Measurements from ENCODE around the gene EPM2AIP1. TPM values are rescaled to one million over a fixed set of nuclear protein-coding genes. Genes with fewer than 3 reads are reported as not detected.

Gene EPM2AIP1
- polyA plus RNA-seq, 1 of the 3 experiments (the other 2 are of a cell fraction): 4.7 TPM

GRCh38 chr3:37014620-37015019 lies 21.7 kb upstream of the EPM2AIP1 start:
- Histone ChIP-seq H3K79me2 (ENCODE audit: insufficient read depth) (no peaks in the 10 kb centered on the region), H3K4me1 (ENCODE audit: control insufficient read depth in 1 of 2, insufficient read depth in 2 of 2, low read depth in 1 of 2, low read length in 1 of 2) (no peaks in the 10 kb centered on the region), H3K4me3 (ENCODE audit: low read depth in 2 of 2, low read length in 1 of 2) (no peak overlapping the region), H3K27ac (ENCODE audit: low read depth in 2 of 2, low read length in 1 of 2) (no peak overlapping the region), H3K4me2 (no peak overlapping the region), H3K36me3 (replicated peaks in 1 of 2; ENCODE audit: control insufficient read depth in 1 of 2, insufficient read depth in 2 of 2, low read length in 1 of 2) (peaks cover 53 to 62% of the 10 kb centered on the region in 2 experiments), H3K9me3 (no peaks in the 10 kb centered on the region), H4K20me1 (ENCODE audit: insufficient read depth) (no peaks in the 10 kb centered on the region), H2AFZ (ENCODE audit: low read depth) (no peak overlapping the region), H3F3A (replicated peaks; ENCODE audit: insufficient read depth) (peaks cover 4% of the 10 kb centered on the region), H3K9ac (no peak overlapping the region), H3K27me3 (ENCODE audit: insufficient read depth) (no peaks in the 10 kb centered on the region), H3K9me2 (no peaks in the 10 kb centered on the region)
- POLR2A ChIA-PET: no interaction called here
- TF ChIP-seq SIN3A (IDR thresholded peaks at IDR 0.05; ENCODE audit: borderline replicate concordance, low read depth, low read length): no peak
- TF ChIP-seq USF2 (IDR thresholded peaks at IDR 0.05; ENCODE audit: borderline replicate concordance, low read depth, low read length): no peak
- 93% methylated on average over 2 of the region's 2 CpGs for whole genome bisulfite sequencing (ENCODE audit: low lambda C conversion rate)
- no peak for DNase-seq
- CTCF ChIA-PET: interaction anchor here (1.8 kb wide), 1 partner anchor 56 kb away, joined by 4 read pairs; no protein-coding TSS in a partner anchor

- Histone ChIP-seq H3K9me3 (no peaks in the 10 kb centered on the region), H3K27ac (ENCODE audit: low read depth in 2 of 2, low read length in 1 of 2) (peak within 1 kb of the TSS; percentile 95 to 98), H3K79me2 (ENCODE audit: insufficient read depth) (peaks cover 81% of the 10 kb centered on the region), H3K9me2 (no peaks in the 10 kb centered on the region), H3K9ac (peak within 1 kb of the TSS; percentile 91), H3K4me3 (ENCODE audit: low read depth in 2 of 2, low read length in 1 of 2) (peak within 1 kb of the TSS; percentile 81 to 94), H3K4me1 (ENCODE audit: control insufficient read depth in 1 of 2, insufficient read depth in 2 of 2, low read depth in 1 of 2, low read length in 1 of 2) (peaks cover 28 to 29% of the 10 kb centered on the region in 2 experiments; a peak in 3 of 4 replicates), H3K4me2 (peak within 1 kb of the TSS; percentile 86), H3K27me3 (ENCODE audit: insufficient read depth) (no peaks in the 10 kb centered on the region), H4K20me1 (ENCODE audit: insufficient read depth) (peaks cover 21% of the 10 kb centered on the region), H3K36me3 (replicated peaks in 1 of 2; ENCODE audit: control insufficient read depth in 1 of 2, insufficient read depth in 2 of 2, low read length in 1 of 2) (peaks cover 48 to 59% of the 10 kb centered on the region in 2 experiments), H2AFZ (ENCODE audit: low read depth) (peak within 1 kb of the TSS; percentile 64), H3F3A (replicated peaks; ENCODE audit: insufficient read depth) (peaks cover 10% of the 10 kb centered on the region)
- 1% methylated on average over 47 of the region's 47 CpGs for WGBS (ENCODE audit: low lambda C conversion rate)
- ChIA-PET CTCF (interaction anchor here (0.7 to 4.1 kb wide), 9 partner anchors 13 to 266 kb away, joined by 3 to 37 read pairs (median 3); no protein-coding TSS in a partner anchor), POLR2A (interaction anchor here (1.1 to 1.8 kb wide), 2 partner anchors 13 to 24 kb away, joined by 3 to 12 read pairs; no protein-coding TSS in a partner anchor)
- DNase-seq: peak; percentile 84
- TF ChIP-seq PBX3 (IDR thresholded peaks at IDR 0.05): peak; percentile 99
- peak; percentile 67; the same call in 1 of the 2 replicates for TF ChIP-seq ELF1 (IDR thresholded peaks at IDR 0.05)
- TF ChIP-seq RAD21 (IDR thresholded peaks at IDR 0.05; ENCODE audit: low read length): 0 out of 2 replicates have a peak, but pooled peaks have one; percentile 7
- TF ChIP-seq TEAD4 (IDR thresholded peaks at IDR 0.05; ENCODE audit: borderline replicate concordance, insufficient read depth): no peak
- TF ChIP-seq REST (IDR thresholded peaks at IDR 0.05; ENCODE audit: low read depth, low read length): 0 out of 2 replicates have a peak, but pooled peaks have one; percentile 10
- TF ChIP-seq MAX (IDR thresholded peaks at IDR 0.05; ENCODE audit: low read depth): peak; percentile 87
- TF ChIP-seq IRF3 (IDR thresholded peaks at IDR 0.05; ENCODE audit: low read depth, low read length): peak; percentile 84
- TF ChIP-seq NRF1 (IDR thresholded peaks at IDR 0.05; ENCODE audit: low read depth, low read length): peak; percentile 56; the same call in 1 of the 2 replicates
- peak; percentile 69 for TF ChIP-seq TAF1 (IDR thresholded peaks at IDR 0.05; ENCODE audit: borderline replicate concordance, low read depth, low read length)
- TF ChIP-seq YY1 (IDR thresholded peaks at IDR 0.05; ENCODE audit: low read depth): peak; percentile 91
- peak; percentile 91 for TF ChIP-seq POLR2AphosphoS5 (IDR thresholded peaks at IDR 0.05; ENCODE audit: low read depth, low read length)
- TF ChIP-seq FOXJ3 (CRISPR knock-in tag; IDR thresholded peaks at IDR 0.05): no peak
- TF ChIP-seq USF1 (IDR thresholded peaks at IDR 0.05; ENCODE audit: borderline replicate concordance, low read depth): no peak
Observed at GRCh38 chr3:36993326-36994283, 674 bp upstream of the EPM2AIP1 start, which contains the start of gene MLH1. Gene MLH1, plus strand, starts transcription at chr3:36993518. Its CDS starts 30 bp downstream, at chr3:36993548.

Measured in SK-N-SH (cell line).